Thoracic aorta (tissue), 2 donors: ENCODE measurements around the gene USP6NL. TPM values are rescaled to one million over a fixed set of nuclear protein-coding genes. Genes with fewer than 3 reads are reported as not detected.

Experiments
- ATAC-seq: fragments of 150-250 bp; one replicate; pipeline ENCODE4 v1.8.0; 2017; ENCODE audit warnings: low read depth; ENCODE audit not compliant: insufficient number of reproducible peaks, low FRiP score
- DNase-seq: peaks from one replicate; pipeline ENCODE4 v3.0.0-alpha.2; 2020; ENCODE audit warnings: low spot score
- H3K27ac ChIP-seq, 2 donors: fragments of 200-600 bp; sonication (generic); 1 replicate in 1 of 2; 2 replicates in 1 of 2; pipeline ENCODE4 v1.5.1; 2016; ENCODE audit warnings: mild to moderate bottlenecking in 2 of 2, moderate library complexity in 2 of 2
- H3K27me3 ChIP-seq: fragments of 200-600 bp; sonication (generic); replicated peaks from 2 replicates; pipeline ENCODE4 v1.6.0; 2016; ENCODE audit warnings: mild to moderate bottlenecking; ENCODE audit not compliant: insufficient read depth
- H3K36me3 ChIP-seq: fragments of 200-600 bp; sonication (generic); one replicate; pipeline ENCODE4 v1.5.1; 2016
- H3K4me1 ChIP-seq, 2 donors: fragments of 200-600 bp; sonication (generic); 1 replicate in 1 of 2; 2 replicates in 1 of 2; pipeline versions ENCODE4 v1.5.1 to v1.6.0; 2016; ENCODE audit warnings: low read depth in 2 of 2, mild to moderate bottlenecking in 1 of 2; ENCODE audit not compliant: control insufficient read depth in 1 of 2
- H3K4me3 ChIP-seq: fragments of 200-600 bp; sonication (generic); 2 replicates; pipeline ENCODE4 v1.5.1; 2016; ENCODE audit warnings: mild to moderate bottlenecking
- H3K9me3 ChIP-seq: fragments of 200-600 bp; sonication (generic); 2 replicates; pipeline ENCODE4 v1.5.1; 2016
- CTCF ChIP-seq: fragments of 200-600 bp; sonication (generic); IDR thresholded peaks from one replicate; pipeline ENCODE4 v1.5.1; 2019; ENCODE audit warnings: antibody characterized with exemption
- total RNA-seq, 2 donors: library from RNA; depleted of rRNA; stranded (reverse); fragments of >200 nt; gene quantifications; one replicate each; pipeline versions ENCODE4 v1.1.0 to v1.2.3, GENCODE V29; 2016

The USP6NL gene
- total RNA-seq, 2 donors from 2014 or later, result 9.5 to 15.0 TPM

- no peak overlapping the region for H3K4me3 ChIP-seq
- H3K27me3 ChIP-seq, result no peaks in the 10 kb centered on the region
- H3K27ac ChIP-seq, result no peak overlapping the region
- no peak for TF ChIP-seq CTCF
- H3K36me3 ChIP-seq, result no peaks in the 10 kb centered on the region
- H3K4me1 ChIP-seq, result no peaks in the 10 kb centered on the region
- H3K9me3 ChIP-seq, result no peaks in the 10 kb centered on the region
- DNase-seq (no peak), ATAC-seq (no peak)
Measured at GRCh38 chr10:11415095-11415494, 196.4 kb downstream of the USP6NL start.

GRCh38 chr10:11414314-11415038 lies 197.0 kb downstream of the USP6NL start:
- no peak for TF ChIP-seq CTCF
- DNase-seq, result no peak
- Histone ChIP-seq H3K36me3 (no peaks in the 10 kb centered on the region), H3K9me3 (no peaks in the 10 kb centered on the region), H3K27ac (no peak overlapping the region), H3K4me1 (no peaks in the 10 kb centered on the region), H3K27me3 (no peaks in the 10 kb centered on the region), H3K4me3 (no peak overlapping the region)
- ATAC-seq, result no peak

DNA sequence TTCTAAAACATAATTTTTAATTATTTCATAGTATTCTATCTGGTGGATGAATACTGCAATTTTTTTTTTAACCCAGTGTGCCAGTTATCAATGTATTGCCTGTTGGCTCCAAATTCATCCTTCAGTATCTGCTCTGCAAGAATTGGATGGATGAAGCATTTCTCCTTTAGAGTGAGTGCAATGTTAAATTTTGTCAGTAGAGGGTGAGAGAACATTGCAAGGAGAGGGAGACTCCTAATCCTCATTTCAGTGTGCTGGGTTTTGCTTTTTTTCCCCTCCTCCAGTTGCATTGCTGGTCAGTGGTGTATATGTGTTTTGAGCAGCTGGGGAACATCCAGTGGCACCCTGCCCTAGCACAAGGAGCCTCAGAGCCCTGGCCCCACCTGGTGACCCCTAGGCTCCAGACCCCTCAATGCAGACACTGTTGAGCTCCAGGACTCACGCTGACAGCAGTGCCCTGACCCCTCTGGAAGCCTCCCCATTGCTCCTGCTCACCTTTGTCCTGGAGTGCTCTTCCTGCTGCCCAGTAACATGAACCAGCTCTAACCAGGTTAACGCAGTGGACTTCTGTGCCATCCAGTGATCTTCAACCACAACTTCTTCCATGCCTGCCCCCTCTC lies 199.4 kb downstream of the USP6NL start:
- no peak for ATAC-seq
- Histone ChIP-seq H3K4me3 (no peak overlapping the region), H3K27me3 (no peaks in the 10 kb centered on the region), H3K9me3 (no peaks in the 10 kb centered on the region), H3K4me1 (no peaks in the 10 kb centered on the region), H3K27ac (no peak overlapping the region), H3K36me3 (no peaks in the 10 kb centered on the region)
- no peak for DNase-seq
- no peak for TF ChIP-seq CTCF

DNA sequence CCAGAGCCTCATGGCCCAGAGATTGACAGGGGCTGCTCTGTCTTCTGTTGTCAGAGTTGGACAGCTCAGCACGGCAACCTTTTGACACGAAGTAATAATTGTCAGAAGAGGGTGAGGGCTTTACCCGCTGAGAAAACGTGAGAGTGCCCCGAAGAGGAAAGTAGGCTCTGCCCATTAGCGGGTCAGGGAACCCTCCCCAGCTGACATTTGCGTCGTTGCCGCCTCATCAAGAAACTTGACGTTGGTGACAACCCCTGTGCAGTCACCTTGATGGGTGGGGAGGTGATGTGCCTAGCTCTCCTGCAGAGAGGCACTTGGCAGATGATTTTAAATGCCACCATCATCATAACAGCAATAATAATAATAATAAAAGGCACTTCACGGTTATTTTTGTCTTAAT lies 202.1 kb downstream of the USP6NL start:
- no peak overlapping the region for H3K4me3 ChIP-seq
- no peaks in the 10 kb centered on the region for H3K4me1 ChIP-seq
- H3K36me3 ChIP-seq, result no peaks in the 10 kb centered on the region
- H3K9me3 ChIP-seq, result no peaks in the 10 kb centered on the region
- no peaks in the 10 kb centered on the region for H3K27me3 ChIP-seq
- ATAC-seq, result no peak
- no peak overlapping the region for H3K27ac ChIP-seq
- no peak for DNase-seq
- no peak for TF ChIP-seq CTCF

DNA sequence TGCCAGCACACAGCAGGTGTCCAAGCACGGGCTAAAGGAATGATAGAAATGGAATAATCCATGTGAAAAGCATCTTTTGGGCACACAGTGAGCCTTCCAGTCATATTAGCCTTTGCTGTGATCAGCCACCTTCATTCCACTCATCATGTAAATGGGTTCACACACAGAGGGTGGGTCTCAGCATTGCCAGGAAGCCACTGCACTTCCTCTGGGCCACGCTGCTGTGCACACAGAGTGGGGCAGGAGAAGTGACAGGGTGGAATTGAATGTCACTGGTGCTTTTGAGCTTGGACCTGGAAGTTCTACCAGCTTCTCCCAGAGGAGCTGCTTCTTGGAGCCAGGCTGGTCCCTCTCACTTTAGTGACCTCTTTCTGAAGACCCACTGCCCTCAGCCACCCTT lies 203.5 kb downstream of the USP6NL start:
- TF ChIP-seq CTCF, result no peak
- no peak for DNase-seq
- Histone ChIP-seq H3K4me3 (no peak overlapping the region), H3K27me3 (no peaks in the 10 kb centered on the region), H3K4me1 (no peaks in the 10 kb centered on the region), H3K27ac (no peak overlapping the region), H3K9me3 (no peaks in the 10 kb centered on the region), H3K36me3 (no peaks in the 10 kb centered on the region)
- no peak for ATAC-seq
